ENCODE measurements around the gene C13orf46. TPM values are rescaled to one million over a fixed set of nuclear protein-coding genes. Genes with fewer than 3 reads are reported as not detected.

C13orf46 gene
- total RNA-seq, 1 donor from 2014 or later, result 0.33 TPM

DNA sequence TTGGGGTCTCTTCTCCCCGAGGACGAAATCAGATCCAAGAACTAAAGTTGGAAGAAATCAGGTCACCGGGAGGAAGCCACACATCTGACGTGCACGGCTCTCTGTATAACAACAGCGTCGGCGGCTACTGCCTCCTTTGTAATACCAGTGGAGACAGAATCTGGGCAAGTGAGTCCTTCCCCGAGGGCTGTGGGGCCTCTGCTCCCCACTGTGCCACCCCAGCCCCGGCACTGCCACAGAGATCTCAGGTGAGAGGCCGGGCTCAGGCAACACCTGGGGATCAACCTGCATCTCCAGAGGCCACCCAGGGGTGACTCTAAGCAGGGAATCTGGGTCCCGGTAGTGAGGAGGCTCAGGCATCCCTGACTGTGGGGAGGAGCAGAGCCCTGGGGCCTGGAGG is 33.7 kb upstream of the C13orf46 start:
- no peak overlapping the region for H3K27ac ChIP-seq (replicated peaks)
- no peaks in the 10 kb centered on the region for H3K4me1 ChIP-seq
- TF ChIP-seq CTCF (IDR thresholded peaks at IDR 0.05; ENCODE audit: borderline replicate concordance), result no peak
- intact Hi-C loops (cut with micrococcal nuclease), result no loop called here
- H3K9me3 ChIP-seq (replicated peaks), result no peaks in the 10 kb centered on the region
- no peak overlapping the region for H3K4me3 ChIP-seq
- DNase-seq, result peak; percentile 4
- peaks cover 30% of the 10 kb centered on the region for H3K36me3 ChIP-seq
- H3K27me3 ChIP-seq (ENCODE audit: low read depth), result no peaks in the 10 kb centered on the region

GRCh38 chr13:114005206-114005724 is 31.4 kb upstream of the C13orf46 start:
- peaks cover 15% of the 10 kb centered on the region for H3K36me3 ChIP-seq
- H3K27me3 ChIP-seq (ENCODE audit: low read depth), result no peaks in the 10 kb centered on the region
- H3K4me1 ChIP-seq, result no peaks in the 10 kb centered on the region
- intact Hi-C loops (cut with micrococcal nuclease), result no loop called here
- H3K27ac ChIP-seq (replicated peaks), result no peak overlapping the region
- no peak for TF ChIP-seq CTCF (IDR thresholded peaks at IDR 0.05; ENCODE audit: borderline replicate concordance)
- no peak overlapping the region for H3K4me3 ChIP-seq
- DNase-seq, result peak; percentile 14
- no peaks in the 10 kb centered on the region for H3K9me3 ChIP-seq (replicated peaks)

DNA sequence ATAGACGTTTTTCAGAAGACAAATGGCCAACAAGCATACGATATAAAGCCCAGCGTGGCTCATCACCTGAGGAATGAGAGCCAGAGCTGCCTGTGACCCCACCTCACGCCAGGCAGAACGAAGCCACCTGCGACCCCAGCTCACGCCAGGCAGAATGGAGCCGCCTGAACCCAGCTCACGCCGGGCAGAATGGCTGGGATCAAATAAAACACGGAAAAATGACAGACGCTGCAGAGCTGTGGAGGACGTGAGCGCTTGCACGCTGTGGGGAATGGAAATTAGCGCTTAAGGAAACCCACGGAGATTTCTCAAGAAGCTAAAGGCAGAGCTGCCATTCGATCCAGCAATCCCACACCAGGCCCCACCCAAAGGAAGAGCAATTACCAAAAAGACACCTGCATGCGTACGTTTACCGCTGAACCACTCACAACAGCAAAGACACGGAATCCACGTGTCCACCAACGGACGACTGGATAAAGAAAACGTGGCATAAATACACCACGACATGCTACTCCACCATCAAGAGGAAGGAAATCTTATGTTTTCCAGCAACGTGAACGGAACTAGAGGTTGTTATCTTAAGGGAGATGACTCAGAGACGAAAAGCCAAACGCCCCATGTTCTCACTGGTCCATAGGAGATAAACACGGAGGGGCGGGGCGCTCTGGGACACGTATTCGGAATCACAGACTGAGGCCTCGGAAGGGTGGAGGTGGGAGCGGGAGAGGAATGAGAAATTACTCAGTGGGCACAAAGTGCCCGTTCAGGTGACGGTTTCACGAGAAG is 30.7 kb upstream of the C13orf46 start:
- H3K27ac ChIP-seq (replicated peaks), result no peak overlapping the region
- no peak for TF ChIP-seq CTCF (IDR thresholded peaks at IDR 0.05; ENCODE audit: borderline replicate concordance)
- peak; percentile 39 for DNase-seq
- H3K4me3 ChIP-seq, result no peak overlapping the region
- intact Hi-C loops (cut with micrococcal nuclease), result no loop called here
- H3K27me3 ChIP-seq (ENCODE audit: low read depth), result no peaks in the 10 kb centered on the region
- no peaks in the 10 kb centered on the region for H3K9me3 ChIP-seq (replicated peaks)
- no peaks in the 10 kb centered on the region for H3K4me1 ChIP-seq
- H3K36me3 ChIP-seq, result peaks cover 9% of the 10 kb centered on the region

DNA sequence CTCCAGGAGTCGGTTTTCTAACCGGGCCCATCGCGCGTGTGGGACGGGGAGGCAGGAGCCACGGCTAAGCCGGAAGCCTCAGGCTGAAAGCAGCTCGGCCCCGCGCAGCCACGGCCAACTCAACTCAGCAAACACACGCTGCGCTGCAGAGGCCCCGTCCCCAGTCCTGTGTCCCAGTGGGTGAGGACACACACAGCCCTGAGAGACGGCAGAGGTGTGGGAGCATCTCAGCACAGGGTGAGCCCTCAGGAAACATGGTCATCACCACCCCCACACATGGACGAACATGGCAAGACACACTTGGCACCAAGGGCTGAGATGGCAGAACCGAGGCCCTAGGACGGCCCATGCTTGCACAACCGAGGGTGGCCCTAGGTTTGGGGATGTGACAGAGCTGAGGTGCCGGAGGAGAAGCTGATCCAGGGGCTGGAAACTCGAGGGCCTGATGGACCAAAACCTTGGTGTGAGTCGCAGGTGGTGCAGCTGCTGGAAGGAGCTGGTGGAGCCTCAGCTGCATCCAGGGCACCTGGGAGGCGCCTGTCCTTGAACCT is 29.0 kb upstream of the C13orf46 start:
- no peak for TF ChIP-seq CTCF (IDR thresholded peaks at IDR 0.05; ENCODE audit: borderline replicate concordance)
- peaks cover 10% of the 10 kb centered on the region for H3K4me1 ChIP-seq
- H3K9me3 ChIP-seq (replicated peaks), result no peaks in the 10 kb centered on the region
- H3K27me3 ChIP-seq (ENCODE audit: low read depth), result no peaks in the 10 kb centered on the region
- intact Hi-C loops (cut with micrococcal nuclease), result no loop called here
- H3K4me3 ChIP-seq, result no peak overlapping the region
- no peak overlapping the region for H3K27ac ChIP-seq (replicated peaks)
- peak; percentile 10 for DNase-seq
- H3K36me3 ChIP-seq, result no peaks in the 10 kb centered on the region

- DNase-seq, result no peak
- H3K36me3 ChIP-seq, result no peaks in the 10 kb centered on the region
Measured at GRCh38 chr13:114002009-114002544, 28.2 kb upstream of the C13orf46 start.

More at GRCh38 chr13:114002009-114002544, 28.2 kb upstream of the C13orf46 start:
- Histone ChIP-seq H3K27me3 (ENCODE audit: low read depth) (no peaks in the 10 kb centered on the region), H3K4me3 (no peak overlapping the region), H3K27ac (replicated peaks) (no peak overlapping the region), H3K9me3 (replicated peaks) (no peaks in the 10 kb centered on the region), H3K4me1 (peaks cover 15% of the 10 kb centered on the region)
- intact Hi-C loops (cut with micrococcal nuclease), result no loop called here
- no peak for TF ChIP-seq CTCF (IDR thresholded peaks at IDR 0.05; ENCODE audit: borderline replicate concordance)
